Panc1 (cell line): ENCODE measurements around the gene TEDDM1.

Source experiments
- POLR2AphosphoS5 ChIP-seq: IDR thresholded peaks from 2 replicates; pipeline ENCODE4 v1.6.1; 2012; ENCODE audit warnings: mild to moderate bottlenecking, low read depth, low read length, moderate library complexity
- TF ChIP-seq, protein P1 (sequence below): fragments of 450-650 bp; IDR thresholded peaks from 2 replicates; pipeline ENCODE4 v1.5.1; 2017; ENCODE audit warnings: mild to moderate bottlenecking

DNA sequence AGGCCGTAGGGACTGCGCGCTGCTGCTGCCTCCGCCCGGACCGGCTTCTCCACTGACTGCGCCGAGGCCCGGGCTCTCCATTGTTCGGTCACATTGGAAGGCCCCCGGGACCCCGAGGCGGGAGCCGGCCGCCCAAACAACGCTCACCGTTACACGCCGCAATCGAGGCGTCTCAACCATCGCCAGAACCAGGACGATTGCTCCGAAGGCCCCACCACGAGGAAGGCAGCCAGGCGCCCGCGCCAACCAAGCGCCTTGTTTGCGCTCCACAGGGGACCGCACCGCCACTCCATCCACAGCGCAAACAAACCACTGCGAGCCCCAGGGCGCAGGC, 9.5 kb downstream of the TEDDM1 start:
- TF ChIP-seq POLR2AphosphoS5 = no peak
- TF ChIP-seq, protein P1, sequence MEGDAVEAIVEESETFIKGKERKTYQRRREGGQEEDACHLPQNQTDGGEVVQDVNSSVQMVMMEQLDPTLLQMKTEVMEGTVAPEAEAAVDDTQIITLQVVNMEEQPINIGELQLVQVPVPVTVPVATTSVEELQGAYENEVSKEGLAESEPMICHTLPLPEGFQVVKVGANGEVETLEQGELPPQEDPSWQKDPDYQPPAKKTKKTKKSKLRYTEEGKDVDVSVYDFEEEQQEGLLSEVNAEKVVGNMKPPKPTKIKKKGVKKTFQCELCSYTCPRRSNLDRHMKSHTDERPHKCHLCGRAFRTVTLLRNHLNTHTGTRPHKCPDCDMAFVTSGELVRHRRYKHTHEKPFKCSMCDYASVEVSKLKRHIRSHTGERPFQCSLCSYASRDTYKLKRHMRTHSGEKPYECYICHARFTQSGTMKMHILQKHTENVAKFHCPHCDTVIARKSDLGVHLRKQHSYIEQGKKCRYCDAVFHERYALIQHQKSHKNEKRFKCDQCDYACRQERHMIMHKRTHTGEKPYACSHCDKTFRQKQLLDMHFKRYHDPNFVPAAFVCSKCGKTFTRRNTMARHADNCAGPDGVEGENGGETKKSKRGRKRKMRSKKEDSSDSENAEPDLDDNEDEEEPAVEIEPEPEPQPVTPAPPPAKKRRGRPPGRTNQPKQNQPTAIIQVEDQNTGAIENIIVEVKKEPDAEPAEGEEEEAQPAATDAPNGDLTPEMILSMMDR = no peak
